Colonic mucosa (tissue), 4 donors: ENCODE measurements around the gene RAD51B. TPM values are rescaled to one million over a fixed set of nuclear protein-coding genes. Genes with fewer than 3 reads are reported as not detected.
A peak's percentile ranks its signal among the peaks of the same experiment; 100 is the strongest.

Experiments used
- DNase-seq: peaks from one replicate; pipeline ENCODE4 v3.0.0-alpha.2; 2020
- H3K27ac ChIP-seq: fragments of 200-600 bp; one replicate; pipeline ENCODE4 v1.8.0; 2021
- H3K27me3 ChIP-seq: fragments of 200-600 bp; one replicate; pipeline ENCODE4 v1.8.0; 2021
- H3K36me3 ChIP-seq: fragments of 200-600 bp; one replicate; pipeline ENCODE4 v1.8.0; 2021
- H3K4me1 ChIP-seq: fragments of 200-600 bp; one replicate; pipeline ENCODE4 v1.8.0; 2021; ENCODE audit warnings: mild to moderate bottlenecking
- H3K4me3 ChIP-seq: fragments of 200-600 bp; one replicate; pipeline ENCODE4 v1.8.0; 2021
- H3K9ac ChIP-seq, 2 donors: one replicate each; pipeline ENCODE4 v1.7.0; 2013; ENCODE audit warnings: control low read depth in 2 of 2, low read depth in 2 of 2, low read length in 2 of 2
- H3K9me3 ChIP-seq: fragments of 200-600 bp; one replicate; pipeline ENCODE4 v1.8.0; 2021
- CTCF ChIP-seq: fragments of 200-600 bp; IDR thresholded peaks from one replicate; pipeline ENCODE4 v1.8.0; 2022; ENCODE audit warnings: antibody characterized with exemption, mild to moderate bottlenecking
- intact Hi-C: fragments of 100-400 bp; cut with DNase I; formaldehyde crosslinking; loops from one replicate; pipeline ENCODE4 v1.14.1; 2022
- total RNA-seq, 2 donors: library from RNA; stranded (reverse); fragmentation: NEBNext Ultra II Directional in 1 of 2; extraction: Animal tissue kit (Norgen Biotek cat#: 25700) in 1 of 2; gene quantifications; one replicate each; pipeline ENCODE4 v1.2.1, GENCODE V29; 2021
- donor health status: healthy.
- donor health status: DM: no; HTN: no; CAD: no.
- donor health status: DM: no; HTN: no; CAD: no.

RAD51B gene
- total RNA-seq, 2 donors from 2014 or later = 12.7 to 22.0 TPM

- intact Hi-C loops = no loop called here
- no peak for TF ChIP-seq CTCF
- Histone ChIP-seq H3K36me3 (no peaks in the 10 kb centered on the region), H3K27me3 (no peaks in the 10 kb centered on the region), H3K4me3 (no peak overlapping the region), H3K4me1 (no peaks in the 10 kb centered on the region), H3K9ac (no peak overlapping the region), H3K9me3 (no peaks in the 10 kb centered on the region), H3K27ac (no peak overlapping the region)
- DNase-seq = no peak
These were observed 215.3 kb downstream of the RAD51B start for GRCh38 chr14:68034896-68035295.

GRCh38 chr14:68036202-68036601 is 216.6 kb downstream of the RAD51B start:
- H3K36me3 ChIP-seq = no peaks in the 10 kb centered on the region
- H3K27me3 ChIP-seq = no peaks in the 10 kb centered on the region
- intact Hi-C loops = no loop called here
- H3K9me3 ChIP-seq = no peaks in the 10 kb centered on the region
- no peaks in the 10 kb centered on the region for H3K4me1 ChIP-seq
- TF ChIP-seq CTCF = no peak
- no peak overlapping the region for H3K4me3 ChIP-seq
- H3K9ac ChIP-seq = no peak overlapping the region
- H3K27ac ChIP-seq = peak overlapping the region; percentile 12
- no peak for DNase-seq

DNA sequence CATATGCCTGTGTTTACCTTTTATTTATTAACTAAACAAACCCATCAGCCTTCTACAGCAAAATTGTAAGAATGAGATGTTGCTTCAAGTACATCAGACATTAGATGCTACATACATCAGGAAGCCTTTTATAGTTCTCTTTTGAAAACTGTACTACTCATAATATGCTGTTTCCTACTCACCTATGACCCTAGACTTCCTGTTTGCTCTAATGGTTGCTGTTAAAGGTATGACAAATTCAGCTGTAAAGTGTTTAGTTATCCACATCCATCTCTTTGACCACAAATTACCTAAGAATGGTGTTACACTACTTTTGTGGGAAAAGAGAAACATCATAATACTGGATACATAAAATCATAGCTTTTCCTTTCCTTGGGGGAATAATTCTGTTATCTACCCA is 220.0 kb downstream of the RAD51B start:
- no peak overlapping the region for H3K27ac ChIP-seq
- no peak overlapping the region for H3K9ac ChIP-seq
- H3K4me1 ChIP-seq = no peaks in the 10 kb centered on the region
- no peaks in the 10 kb centered on the region for H3K36me3 ChIP-seq
- no peak overlapping the region for H3K4me3 ChIP-seq
- no peaks in the 10 kb centered on the region for H3K27me3 ChIP-seq
- intact Hi-C loops = no loop called here
- no peaks in the 10 kb centered on the region for H3K9me3 ChIP-seq
- TF ChIP-seq CTCF = no peak
- DNase-seq = no peak

- intact Hi-C loops = no loop called here
- no peak for TF ChIP-seq CTCF
These were observed 221.2 kb downstream of the RAD51B start for GRCh38 chr14:68040633-68041369.

DNA sequence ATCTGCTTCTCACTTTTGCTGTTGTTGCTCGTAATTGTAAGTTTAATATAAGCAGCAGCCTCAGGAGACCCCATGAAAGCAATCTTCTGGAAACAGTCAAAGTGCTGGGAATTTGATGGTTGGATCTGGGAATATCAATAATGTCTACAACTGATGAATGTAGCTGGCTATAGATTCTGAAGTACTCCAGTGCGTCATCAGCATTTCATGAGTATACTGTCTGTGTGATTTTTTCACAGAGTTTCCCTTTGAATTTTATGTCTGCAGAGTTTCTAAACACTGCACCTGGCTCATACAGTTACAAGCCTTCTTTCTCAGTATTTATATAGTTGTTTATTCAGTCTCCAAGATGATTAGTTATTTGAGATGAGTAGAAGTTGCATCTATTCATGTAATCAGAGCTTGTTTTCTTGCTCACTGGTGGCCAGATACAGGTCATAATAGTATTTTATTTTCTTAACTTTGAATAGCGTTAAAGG is 222.3 kb downstream of the RAD51B start:
- Histone ChIP-seq H3K9me3 (no peaks in the 10 kb centered on the region), H3K27me3 (no peaks in the 10 kb centered on the region), H3K4me1 (no peaks in the 10 kb centered on the region), H3K4me3 (no peak overlapping the region), H3K36me3 (no peaks in the 10 kb centered on the region), H3K9ac (no peak overlapping the region), H3K27ac (no peak overlapping the region)
- intact Hi-C loops = no loop called here
- no peak for TF ChIP-seq CTCF
- no peak for DNase-seq

More at GRCh38 chr14:68040633-68041369, 221.2 kb downstream of the RAD51B start:
- Histone ChIP-seq H3K4me3 (no peak overlapping the region), H3K4me1 (no peaks in the 10 kb centered on the region), H3K9ac (no peak overlapping the region), H3K27ac (no peak overlapping the region), H3K27me3 (no peaks in the 10 kb centered on the region), H3K9me3 (no peaks in the 10 kb centered on the region), H3K36me3 (no peaks in the 10 kb centered on the region)
- DNase-seq = no peak
